Neural cell (in vitro differentiated cells): ENCODE measurements around the gene RASAL3.

Experiments
- CTCF ChIP-seq: fragments of 450-650 bp; IDR thresholded peaks from 2 replicates; pipeline ENCODE4 v1.5.1; 2014; ENCODE audit warnings: antibody characterized with exemption, mild to moderate bottlenecking, moderate library complexity; ENCODE audit not compliant: poor library complexity, severe bottlenecking
- EP300 ChIP-seq: fragments of 450-650 bp; conservative IDR thresholded peaks from 2 replicates; pipeline ENCODE4 v1.6.1; 2014; ENCODE audit warnings: antibody characterized with exemption, mild to moderate bottlenecking, moderate library complexity; ENCODE audit not compliant: poor library complexity, severe bottlenecking
- EZH2 ChIP-seq: fragments of 200-600, 300-800 bp; shearing (Covaris generic), sonication (generic); IDR thresholded peaks from 2 replicates; pipeline ENCODE4 v1.6.1; 2014; ENCODE audit warnings: antibody characterized with exemption, low read length, borderline replicate concordance, mild to moderate bottlenecking; ENCODE audit not compliant: insufficient read depth, poor library complexity, severe bottlenecking
- REST ChIP-seq: IDR thresholded peaks from 2 replicates; pipeline ENCODE4 v1.6.1; 2012; ENCODE audit warnings: borderline replicate concordance

GRCh38 chr19:15507068-15508034, 43.0 kb upstream of the RASAL3 start:
- TF ChIP-seq REST (no peak), CTCF (no peak), EP300 (no peak), EZH2 (no peak)
